HEK293 (cell line): ENCODE results near the gene IGFBP7.

Source experiments
- CTCF ChIA-PET: fragments of 350-600 bp; formaldehyde crosslinking; extraction: SDS; loops from one replicate; lab custom pipeline; 2021; ENCODE audit warnings: antibody characterized with exemption; lab: Yijun Ruan, JAX
- POLR2A ChIA-PET: fragments of 300-600 bp; formaldehyde crosslinking; extraction: SDS; loops from one replicate; lab custom pipeline; 2020; ENCODE audit warnings: antibody characterized with exemption, inconsistent platforms; lab: Yijun Ruan, JAX
- H3K27ac ChIP-seq: fragments of 200-500 bp; sonication (Bioruptor generic); 2 replicates; pipeline ENCODE4 v1.5.1; 2014; ENCODE audit warnings: low read depth, low read length, control low read depth, inconsistent platforms; ENCODE audit errors: extremely low read depth
- H3K36me3 ChIP-seq, 2 experiments: fragments of 200-500 bp in 1 of 2; sonication (Bioruptor generic) in 1 of 2; 1 replicate in 1 of 2; 2 replicates in 1 of 2; pipeline ENCODE4 v1.5.1; 2014 to 2017; ENCODE audit warnings: inconsistent platforms in 2 of 2, low read length in 2 of 2; ENCODE audit not compliant: control insufficient read depth in 2 of 2, insufficient read depth in 1 of 2
- H3K4me1 ChIP-seq: fragments of 200-500 bp; sonication (Bioruptor generic); 2 replicates; pipeline ENCODE4 v1.5.1; 2014; ENCODE audit warnings: mild to moderate bottlenecking, low read length, inconsistent platforms; ENCODE audit not compliant: control insufficient read depth, insufficient read depth
- H3K4me3 ChIP-seq: 2 replicates; pipeline ENCODE4 v1.5.1; 2011; ENCODE audit warnings: low read depth, mild to moderate bottlenecking, control low read depth, low read length, moderate library complexity
- H3K9me3 ChIP-seq: fragments of 200-500 bp; sonication (Bioruptor generic); 2 replicates; pipeline ENCODE4 v1.5.1; 2014; ENCODE audit warnings: low read depth, low read length, inconsistent platforms; ENCODE audit not compliant: control insufficient read depth, insufficient read depth
- KLF10 ChIP-seq: fragments of 450-650 bp; IDR thresholded peaks from 2 replicates; pipeline ENCODE4 v1.5.1; 2018; ENCODE audit warnings: missing biosample characterization, mild to moderate bottlenecking, missing genetic modification characterization
- KLF7 ChIP-seq: fragments of 450-650 bp; formaldehyde crosslinking; IDR thresholded peaks from 2 replicates; pipeline ENCODE4 v1.5.1; 2016; ENCODE audit warnings: missing biosample characterization, missing genetic modification characterization, borderline replicate concordance
- OVOL3 ChIP-seq: fragments of 450-650 bp; formaldehyde crosslinking; IDR thresholded peaks from 2 replicates; pipeline ENCODE4 v1.5.1; 2016; ENCODE audit warnings: missing biosample characterization, missing genetic modification characterization
- RBAK ChIP-seq: fragments of 450-650 bp; formaldehyde crosslinking; IDR thresholded peaks from 2 replicates; pipeline ENCODE4 v1.5.1; 2016; ENCODE audit warnings: missing biosample characterization, missing genetic modification characterization
- SCRT2 ChIP-seq: fragments of 450-650 bp; formaldehyde crosslinking; IDR thresholded peaks from 2 replicates; pipeline ENCODE4 v1.5.1; 2016; ENCODE audit warnings: missing biosample characterization, missing genetic modification characterization
- YY1 ChIP-seq: fragments of 450-650 bp; formaldehyde crosslinking; IDR thresholded peaks from 2 replicates; pipeline ENCODE4 v1.5.1; 2018; ENCODE audit warnings: missing biosample characterization, missing genetic modification characterization
- ZBTB8A ChIP-seq: fragments of 450-650 bp; formaldehyde crosslinking; IDR thresholded peaks from 2 replicates; pipeline ENCODE4 v1.5.1; 2016; ENCODE audit warnings: missing biosample characterization, missing genetic modification characterization
- ZEB2 ChIP-seq: fragments of 450-650 bp; formaldehyde crosslinking; IDR thresholded peaks from 2 replicates; pipeline ENCODE4 v1.5.1; 2016; ENCODE audit warnings: missing biosample characterization, missing genetic modification characterization
- ZFP41 ChIP-seq: fragments of 450-650 bp; formaldehyde crosslinking; IDR thresholded peaks from 2 replicates; pipeline ENCODE4 v1.5.1; 2016; ENCODE audit warnings: missing biosample characterization, missing genetic modification characterization, borderline replicate concordance
- ZNF10 ChIP-seq: fragments of 450-650 bp; formaldehyde crosslinking; IDR thresholded peaks from 2 replicates; pipeline ENCODE4 v1.5.1; 2017; ENCODE audit warnings: missing biosample characterization, missing genetic modification characterization
- ZNF132 ChIP-seq: fragments of 450-650 bp; formaldehyde crosslinking; IDR thresholded peaks from 2 replicates; pipeline ENCODE4 v1.5.1; 2017; ENCODE audit warnings: missing biosample characterization, missing genetic modification characterization, borderline replicate concordance
- ZNF335 ChIP-seq: fragments of 450-650 bp; formaldehyde crosslinking; conservative IDR thresholded peaks from 2 replicates; pipeline ENCODE4 v1.5.1; 2016; ENCODE audit warnings: missing biosample characterization, missing genetic modification characterization
- ZNF350 ChIP-seq: fragments of 450-650 bp; formaldehyde crosslinking; IDR thresholded peaks from 2 replicates; pipeline ENCODE4 v1.5.0; 2017; ENCODE audit warnings: missing biosample characterization, mild to moderate bottlenecking, missing genetic modification characterization
- ZNF394 ChIP-seq: fragments of 450-650 bp; formaldehyde crosslinking; IDR thresholded peaks from 2 replicates; pipeline ENCODE4 v1.5.1; 2016; ENCODE audit warnings: missing biosample characterization, missing genetic modification characterization, mild to moderate bottlenecking, moderate library complexity, borderline replicate concordance
- ZNF549 ChIP-seq: fragments of 450-650 bp; IDR thresholded peaks from 2 replicates; pipeline ENCODE4 v1.5.1; 2018; ENCODE audit warnings: missing biosample characterization, missing genetic modification characterization, mild to moderate bottlenecking, inconsistent platforms, moderate library complexity
- ZNF585B ChIP-seq: fragments of 450-650 bp; formaldehyde crosslinking; IDR thresholded peaks from 2 replicates; pipeline ENCODE4 v1.5.1; 2016; ENCODE audit warnings: missing biosample characterization, missing genetic modification characterization
- ZNF776 ChIP-seq: fragments of 450-650 bp; formaldehyde crosslinking; IDR thresholded peaks from 2 replicates; pipeline ENCODE4 v1.5.0; 2017; ENCODE audit warnings: missing biosample characterization, missing genetic modification characterization, borderline replicate concordance
- ZNF785 ChIP-seq: fragments of 450-650 bp; formaldehyde crosslinking; IDR thresholded peaks from 2 replicates; pipeline ENCODE4 v1.5.1; 2016; ENCODE audit warnings: missing biosample characterization, missing genetic modification characterization
- ZXDB ChIP-seq: fragments of 450-650 bp; formaldehyde crosslinking; IDR thresholded peaks from 2 replicates; pipeline ENCODE4 v1.5.1; 2016; ENCODE audit warnings: missing biosample characterization, missing genetic modification characterization
- TF ChIP-seq, protein P1 (sequence below): fragments of 450-650 bp; formaldehyde crosslinking; IDR thresholded peaks from 2 replicates; pipeline ENCODE4 v1.5.1; 2016; ENCODE audit warnings: missing biosample characterization, missing genetic modification characterization
- TF ChIP-seq, protein P2 (sequence below): fragments of 450-650 bp; formaldehyde crosslinking; IDR thresholded peaks from 2 replicates; pipeline ENCODE4 v1.5.1; 2016; ENCODE audit warnings: missing biosample characterization, missing genetic modification characterization
- TF ChIP-seq, protein P3 (sequence below): fragments of 450-650 bp; formaldehyde crosslinking; IDR thresholded peaks from 2 replicates; pipeline ENCODE4 v1.5.1; 2016; ENCODE audit warnings: missing biosample characterization, missing genetic modification characterization, borderline replicate concordance
- TF ChIP-seq, protein P4 (sequence below): fragments of 450-650 bp; formaldehyde crosslinking; IDR thresholded peaks from 2 replicates; pipeline ENCODE4 v1.5.1; 2016; ENCODE audit warnings: missing biosample characterization, missing genetic modification characterization

Gene IGFBP7

GRCh38 chr4:57095956-57096355 lies 14.2 kb downstream of the IGFBP7 start:
- POLR2A ChIA-PET = interaction anchor here (1.1 kb wide), 1 partner anchor 15 kb away, joined by 4 read pairs; no protein-coding TSS in a partner anchor
- no peak overlapping the region for H3K27ac ChIP-seq
- H3K36me3 ChIP-seq = no peaks in the 10 kb centered on the region
- H3K9me3 ChIP-seq = no peaks in the 10 kb centered on the region
- no peaks in the 10 kb centered on the region for H3K4me1 ChIP-seq
- TF ChIP-seq ZNF549 (tag by site-specific recombination) (no peak), OVOL3 (tag by site-specific recombination) (no peak), ZNF335 (tag by site-specific recombination) (no peak), ZNF350 (tag by site-specific recombination) (no peak), RBAK (tag by site-specific recombination) (no peak), SCRT2 (tag by site-specific recombination) (no peak), ZFP41 (no peak), ZNF394 (tag by site-specific recombination) (no peak), ZNF785 (tag by site-specific recombination) (no peak), ZXDB (tag by site-specific recombination) (no peak), YY1 (tag by site-specific recombination) (no peak)
- TF ChIP-seq, protein P1, sequence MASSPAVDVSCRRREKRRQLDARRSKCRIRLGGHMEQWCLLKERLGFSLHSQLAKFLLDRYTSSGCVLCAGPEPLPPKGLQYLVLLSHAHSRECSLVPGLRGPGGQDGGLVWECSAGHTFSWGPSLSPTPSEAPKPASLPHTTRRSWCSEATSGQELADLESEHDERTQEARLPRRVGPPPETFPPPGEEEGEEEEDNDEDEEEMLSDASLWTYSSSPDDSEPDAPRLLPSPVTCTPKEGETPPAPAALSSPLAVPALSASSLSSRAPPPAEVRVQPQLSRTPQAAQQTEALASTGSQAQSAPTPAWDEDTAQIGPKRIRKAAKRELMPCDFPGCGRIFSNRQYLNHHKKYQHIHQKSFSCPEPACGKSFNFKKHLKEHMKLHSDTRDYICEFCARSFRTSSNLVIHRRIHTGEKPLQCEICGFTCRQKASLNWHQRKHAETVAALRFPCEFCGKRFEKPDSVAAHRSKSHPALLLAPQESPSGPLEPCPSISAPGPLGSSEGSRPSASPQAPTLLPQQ (tag by site-specific recombination) = no peak
- TF ChIP-seq, protein P2, sequence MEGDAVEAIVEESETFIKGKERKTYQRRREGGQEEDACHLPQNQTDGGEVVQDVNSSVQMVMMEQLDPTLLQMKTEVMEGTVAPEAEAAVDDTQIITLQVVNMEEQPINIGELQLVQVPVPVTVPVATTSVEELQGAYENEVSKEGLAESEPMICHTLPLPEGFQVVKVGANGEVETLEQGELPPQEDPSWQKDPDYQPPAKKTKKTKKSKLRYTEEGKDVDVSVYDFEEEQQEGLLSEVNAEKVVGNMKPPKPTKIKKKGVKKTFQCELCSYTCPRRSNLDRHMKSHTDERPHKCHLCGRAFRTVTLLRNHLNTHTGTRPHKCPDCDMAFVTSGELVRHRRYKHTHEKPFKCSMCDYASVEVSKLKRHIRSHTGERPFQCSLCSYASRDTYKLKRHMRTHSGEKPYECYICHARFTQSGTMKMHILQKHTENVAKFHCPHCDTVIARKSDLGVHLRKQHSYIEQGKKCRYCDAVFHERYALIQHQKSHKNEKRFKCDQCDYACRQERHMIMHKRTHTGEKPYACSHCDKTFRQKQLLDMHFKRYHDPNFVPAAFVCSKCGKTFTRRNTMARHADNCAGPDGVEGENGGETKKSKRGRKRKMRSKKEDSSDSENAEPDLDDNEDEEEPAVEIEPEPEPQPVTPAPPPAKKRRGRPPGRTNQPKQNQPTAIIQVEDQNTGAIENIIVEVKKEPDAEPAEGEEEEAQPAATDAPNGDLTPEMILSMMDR = no peak
- TF ChIP-seq, protein P3, sequence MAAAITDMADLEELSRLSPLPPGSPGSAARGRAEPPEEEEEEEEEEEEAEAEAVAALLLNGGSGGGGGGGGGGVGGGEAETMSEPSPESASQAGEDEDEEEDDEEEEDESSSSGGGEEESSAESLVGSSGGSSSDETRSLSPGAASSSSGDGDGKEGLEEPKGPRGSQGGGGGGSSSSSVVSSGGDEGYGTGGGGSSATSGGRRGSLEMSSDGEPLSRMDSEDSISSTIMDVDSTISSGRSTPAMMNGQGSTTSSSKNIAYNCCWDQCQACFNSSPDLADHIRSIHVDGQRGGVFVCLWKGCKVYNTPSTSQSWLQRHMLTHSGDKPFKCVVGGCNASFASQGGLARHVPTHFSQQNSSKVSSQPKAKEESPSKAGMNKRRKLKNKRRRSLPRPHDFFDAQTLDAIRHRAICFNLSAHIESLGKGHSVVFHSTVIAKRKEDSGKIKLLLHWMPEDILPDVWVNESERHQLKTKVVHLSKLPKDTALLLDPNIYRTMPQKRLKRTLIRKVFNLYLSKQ (tag by site-specific recombination) = no peak
- H3K4me3 ChIP-seq = no peak overlapping the region
- CTCF ChIA-PET = interaction anchor here (0.6 kb wide), 1 partner anchor 10 kb away, joined by 3 read pairs; no protein-coding TSS in a partner anchor

DNA sequence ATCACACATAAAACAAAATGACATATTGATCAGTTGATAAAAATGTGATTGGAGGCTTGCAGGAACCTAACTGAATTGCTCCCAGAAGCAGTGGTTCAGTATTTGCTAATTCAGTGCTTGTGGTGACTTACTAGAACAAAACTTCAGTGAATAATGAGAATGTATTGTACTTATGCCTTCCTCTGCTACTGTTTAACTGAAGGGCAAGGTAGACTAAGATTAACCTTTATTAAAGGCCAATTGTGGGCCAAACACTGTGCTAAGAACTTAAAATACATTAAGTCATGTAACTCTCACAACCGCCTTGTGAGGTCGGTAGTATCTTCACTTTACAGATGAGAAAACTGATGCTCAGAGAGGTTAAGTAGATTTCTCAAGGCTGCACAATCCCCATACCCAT lies 14.9 kb downstream of the IGFBP7 start:
- H3K36me3 ChIP-seq = no peaks in the 10 kb centered on the region
- H3K27ac ChIP-seq = no peak overlapping the region
- TF ChIP-seq ZNF10 = no peak
- TF ChIP-seq ZEB2 (tag by site-specific recombination) = no peak
- no peak for TF ChIP-seq KLF7
- TF ChIP-seq ZNF132 = no peak
- TF ChIP-seq KLF10 (tag by site-specific recombination) = no peak
- no peak for TF ChIP-seq ZBTB8A
- TF ChIP-seq, protein P4, sequence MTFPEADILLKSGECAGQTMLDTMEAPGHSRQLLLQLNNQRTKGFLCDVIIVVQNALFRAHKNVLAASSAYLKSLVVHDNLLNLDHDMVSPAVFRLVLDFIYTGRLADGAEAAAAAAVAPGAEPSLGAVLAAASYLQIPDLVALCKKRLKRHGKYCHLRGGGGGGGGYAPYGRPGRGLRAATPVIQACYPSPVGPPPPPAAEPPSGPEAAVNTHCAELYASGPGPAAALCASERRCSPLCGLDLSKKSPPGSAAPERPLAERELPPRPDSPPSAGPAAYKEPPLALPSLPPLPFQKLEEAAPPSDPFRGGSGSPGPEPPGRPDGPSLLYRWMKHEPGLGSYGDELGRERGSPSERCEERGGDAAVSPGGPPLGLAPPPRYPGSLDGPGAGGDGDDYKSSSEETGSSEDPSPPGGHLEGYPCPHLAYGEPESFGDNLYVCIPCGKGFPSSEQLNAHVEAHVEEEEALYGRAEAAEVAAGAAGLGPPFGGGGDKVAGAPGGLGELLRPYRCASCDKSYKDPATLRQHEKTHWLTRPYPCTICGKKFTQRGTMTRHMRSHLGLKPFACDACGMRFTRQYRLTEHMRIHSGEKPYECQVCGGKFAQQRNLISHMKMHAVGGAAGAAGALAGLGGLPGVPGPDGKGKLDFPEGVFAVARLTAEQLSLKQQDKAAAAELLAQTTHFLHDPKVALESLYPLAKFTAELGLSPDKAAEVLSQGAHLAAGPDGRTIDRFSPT (tag by site-specific recombination) = no peak
- TF ChIP-seq ZNF776 (tag by site-specific recombination) = no peak
- TF ChIP-seq ZNF585B = no peak
- TF ChIP-seq, all 188 proteins: peak for 0
- CTCF ChIA-PET = interaction anchor here (0.7 kb wide), 1 partner anchor 11 kb away, joined by 3 read pairs; no protein-coding TSS in a partner anchor
- no peak overlapping the region for H3K4me3 ChIP-seq
- H3K4me1 ChIP-seq = no peaks in the 10 kb centered on the region
- POLR2A ChIA-PET = no interaction called here
- H3K9me3 ChIP-seq = no peaks in the 10 kb centered on the region
